HG02759 (cell line): ENCODE results near the gene IMPDH1.

ENCODE experiments used
- ATAC-seq: cut with Tn5 transposase; IDR thresholded peaks from one replicate; pipeline ENCODE4 v1.9.1; 2021; ENCODE audit warnings: mild to moderate bottlenecking, moderate library complexity; ENCODE audit not compliant: unreplicated experiment

IMPDH1 gene

DNA sequence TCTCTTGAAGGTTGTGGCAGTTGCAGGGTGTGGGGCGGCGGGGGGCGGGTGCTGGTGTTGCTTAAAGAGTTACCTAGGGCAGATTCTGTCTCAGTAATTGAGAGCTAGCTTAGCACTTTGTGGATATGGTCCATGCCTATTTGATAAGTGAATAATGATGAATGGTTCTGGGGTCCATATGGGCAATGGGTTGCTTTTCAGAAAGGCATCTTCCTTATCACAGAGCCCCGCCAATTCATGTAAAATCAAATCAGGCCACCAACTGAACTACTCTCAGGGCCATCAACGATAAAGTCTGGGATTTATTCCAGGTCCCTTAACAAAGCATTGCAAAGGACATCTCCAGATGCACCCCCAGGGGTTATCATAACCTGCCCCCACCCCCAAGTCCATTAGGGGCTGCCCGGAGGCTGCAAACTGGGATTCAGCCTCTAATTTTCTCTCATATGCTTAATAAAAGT, 46.5 kb downstream of the IMPDH1 start:
- ATAC-seq = no peak

DNA sequence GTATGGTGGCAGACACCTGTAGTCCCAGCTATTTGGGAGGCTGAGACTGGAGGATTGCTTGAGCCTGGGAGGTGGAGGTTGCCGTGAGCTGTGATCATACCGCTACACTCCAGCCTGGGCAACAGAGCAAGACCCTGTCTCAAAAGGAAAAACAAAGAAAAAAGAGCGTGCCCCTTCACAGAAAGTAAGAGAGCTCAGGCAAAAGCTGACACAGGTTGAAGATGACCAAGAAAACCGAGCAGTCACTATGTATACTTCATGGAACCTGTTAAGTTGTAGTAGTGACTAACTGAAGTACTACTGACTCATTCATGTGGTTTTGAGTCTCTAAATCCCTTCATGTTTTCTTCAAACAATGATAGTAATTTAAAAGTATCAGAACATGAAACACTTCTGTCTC, 47.1 kb downstream of the IMPDH1 start:
- ATAC-seq = no peak

DNA sequence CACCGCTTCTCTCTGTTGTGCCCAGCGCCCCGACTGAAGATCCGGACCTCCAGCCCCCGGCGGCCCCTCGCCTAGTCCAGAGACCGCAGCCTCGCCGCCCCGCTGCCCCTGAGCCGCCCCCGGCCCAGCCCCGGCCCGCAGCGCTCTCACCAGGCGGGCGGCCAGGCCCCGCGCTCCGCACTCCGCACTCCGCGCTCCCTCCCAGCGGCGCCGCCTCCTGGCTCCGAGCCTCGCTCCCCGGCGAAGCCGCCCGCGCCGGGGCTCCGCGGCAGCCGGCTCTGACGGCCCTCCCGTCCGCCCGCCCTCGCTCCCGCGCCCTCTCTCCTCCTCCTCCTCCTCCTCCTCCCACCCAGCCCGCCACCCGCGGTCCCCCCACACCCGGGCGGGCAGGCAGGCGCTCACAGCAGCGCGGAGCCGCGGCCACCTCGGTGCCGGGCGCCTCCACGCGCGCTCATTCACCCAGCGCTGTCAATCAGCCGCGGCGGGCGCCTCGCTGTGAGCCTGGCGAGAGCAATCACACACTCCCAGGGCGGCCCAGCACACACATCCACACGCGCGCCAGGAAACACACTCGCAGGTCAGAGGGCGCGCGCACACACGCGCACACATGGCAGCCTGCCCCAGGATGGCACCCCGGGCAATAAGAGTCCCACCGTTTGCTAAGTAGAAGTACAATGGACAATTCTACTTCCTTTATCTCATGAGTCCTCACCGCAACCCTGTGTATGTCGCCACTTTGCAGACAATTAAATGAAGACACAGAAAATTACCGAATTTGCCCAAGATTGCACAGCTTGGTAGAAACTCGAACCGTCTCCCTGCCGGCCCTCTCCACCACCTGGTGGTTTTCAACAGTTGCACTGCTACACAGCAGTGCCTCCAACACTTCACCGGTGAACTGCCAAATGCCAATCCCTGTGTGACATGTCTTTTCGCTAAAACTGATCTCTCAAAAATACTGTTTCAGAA, 48.1 kb downstream of the IMPDH1 start, which contains the start of gene PRRT4:
TSS of gene PRRT4 (minus strand) at position 280 of the 969 bp plus-strand sequence.
- ATAC-seq = peak; percentile 58

DNA sequence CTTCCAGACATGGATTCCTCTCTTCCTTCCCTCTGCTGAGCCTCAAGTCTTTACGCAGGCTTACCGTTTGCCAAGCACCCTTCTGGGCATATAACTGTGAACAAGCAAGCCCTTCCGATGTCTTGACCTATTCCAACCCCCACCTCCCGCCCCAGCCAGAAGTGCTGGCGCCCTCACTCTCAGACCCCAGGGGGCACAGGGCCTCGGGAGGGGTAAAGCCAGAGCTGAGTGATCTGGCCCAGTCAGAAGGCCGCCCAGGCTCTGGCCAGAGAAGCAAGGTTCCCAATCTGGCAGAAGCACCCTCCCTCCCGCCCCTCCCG, 49.5 kb downstream of the IMPDH1 start:
- ATAC-seq = no peak

DNA sequence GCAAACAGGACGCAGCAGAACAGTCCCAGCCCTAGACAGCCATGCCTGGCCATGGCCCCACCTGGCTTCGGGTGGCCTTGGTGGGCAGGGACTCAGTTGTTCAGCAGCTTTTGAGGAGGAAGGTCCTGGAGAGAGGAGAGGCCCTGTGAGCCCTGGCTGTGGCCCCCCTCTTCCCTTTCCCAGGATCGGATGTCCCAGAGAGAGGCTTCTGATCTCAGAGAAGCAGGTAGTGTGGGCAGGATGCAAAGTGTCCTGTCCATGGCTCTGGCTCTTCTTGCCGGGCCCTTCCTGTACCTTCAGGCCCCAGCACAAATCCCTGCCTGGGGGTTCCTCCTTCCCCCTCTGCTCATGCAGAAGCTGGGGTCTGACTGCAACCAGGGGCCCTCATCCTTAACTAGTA, 49.8 kb downstream of the IMPDH1 start:
- no peak for ATAC-seq

DNA sequence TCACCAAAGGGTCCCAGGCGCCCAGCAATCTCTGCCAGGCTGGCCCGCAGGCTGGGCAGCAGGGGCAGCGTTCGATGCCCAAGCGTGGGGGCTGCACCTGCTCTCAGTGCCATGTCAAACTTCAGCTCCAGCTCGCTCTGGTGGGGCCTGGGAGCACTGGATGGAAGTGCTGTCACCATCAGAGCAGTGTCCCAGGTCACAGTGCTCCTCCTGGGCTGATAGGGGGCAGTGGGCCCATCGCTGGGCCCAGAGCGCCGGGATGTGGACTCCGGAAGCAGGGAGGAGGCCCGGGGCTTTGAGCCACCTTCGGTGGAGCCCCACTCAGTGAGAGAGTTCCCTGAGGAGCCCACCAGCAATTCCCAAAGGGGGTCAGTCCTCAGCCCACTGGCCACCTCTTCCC, 50.4 kb downstream of the IMPDH1 start:
- ATAC-seq = no peak

DNA sequence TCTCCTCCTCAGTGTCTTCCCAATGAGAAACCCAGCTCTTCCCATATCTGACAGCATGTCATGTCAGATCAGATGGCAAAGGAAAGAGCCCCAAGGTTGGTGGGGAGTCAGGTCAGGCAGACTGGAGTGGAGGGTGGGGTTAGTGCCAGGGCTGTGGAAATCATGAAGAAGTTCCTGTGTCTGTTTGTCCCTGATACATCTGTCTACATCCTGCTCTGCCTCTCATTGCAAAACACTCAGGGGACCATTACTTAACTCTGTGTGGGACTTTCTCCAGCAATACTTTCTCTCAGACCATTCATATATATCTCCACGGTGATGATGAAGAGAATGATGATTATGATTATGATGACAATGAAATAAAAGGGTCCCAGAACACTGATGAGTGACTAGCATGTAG, 51.5 kb downstream of the IMPDH1 start:
- ATAC-seq = no peak

DNA sequence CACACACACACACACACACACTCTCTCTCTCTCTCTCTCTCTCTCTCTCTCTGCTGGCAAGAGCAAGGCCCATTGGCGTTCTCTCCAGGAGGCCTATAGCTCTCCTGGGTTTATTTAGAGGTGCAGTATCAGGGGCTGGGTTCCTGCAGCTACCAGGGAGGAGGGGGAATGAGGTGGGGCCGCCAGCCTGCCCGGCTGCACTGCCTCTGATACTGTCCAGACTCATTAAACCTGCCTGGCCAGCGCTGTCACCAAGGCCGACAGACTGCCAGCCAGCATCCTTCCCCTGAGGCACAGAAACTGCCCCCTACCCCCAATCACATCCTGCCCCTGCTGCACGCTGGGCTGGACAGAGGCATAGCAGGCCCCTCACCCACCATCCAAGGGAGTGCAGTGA, 52.6 kb downstream of the IMPDH1 start:
- no peak for ATAC-seq

DNA sequence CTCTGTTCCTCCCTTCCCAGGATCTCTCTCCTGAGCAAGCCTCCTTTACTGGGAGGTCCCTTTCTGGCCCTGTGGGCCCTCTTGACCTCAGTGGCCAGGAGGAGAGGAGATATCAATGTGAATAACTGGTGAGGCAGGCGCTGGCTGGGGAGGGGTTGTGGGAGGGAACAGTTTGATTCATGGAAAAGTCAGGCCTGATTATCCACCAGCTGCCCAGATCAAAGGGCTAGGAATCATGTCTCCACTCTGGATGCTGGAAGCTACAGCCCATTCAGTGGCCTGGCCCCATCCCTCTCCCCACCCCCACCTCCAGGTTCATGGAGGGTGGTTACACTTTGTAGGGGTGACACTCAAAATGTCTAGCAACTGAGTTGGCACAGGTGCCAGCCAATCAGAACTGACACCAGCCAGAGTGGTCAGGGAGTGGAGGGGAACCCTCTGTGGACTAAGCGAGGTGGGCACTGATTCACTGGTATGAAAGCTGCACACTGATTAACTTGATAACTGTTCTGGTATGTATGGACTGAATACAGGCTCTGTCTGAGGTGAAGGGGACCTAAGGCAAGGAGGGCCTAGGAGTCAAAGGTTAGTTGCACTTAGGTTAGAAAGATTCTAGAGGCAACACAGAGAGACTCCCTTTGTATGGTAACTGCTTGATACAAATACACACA, 53.1 kb downstream of the IMPDH1 start:
- ATAC-seq = no peak

DNA sequence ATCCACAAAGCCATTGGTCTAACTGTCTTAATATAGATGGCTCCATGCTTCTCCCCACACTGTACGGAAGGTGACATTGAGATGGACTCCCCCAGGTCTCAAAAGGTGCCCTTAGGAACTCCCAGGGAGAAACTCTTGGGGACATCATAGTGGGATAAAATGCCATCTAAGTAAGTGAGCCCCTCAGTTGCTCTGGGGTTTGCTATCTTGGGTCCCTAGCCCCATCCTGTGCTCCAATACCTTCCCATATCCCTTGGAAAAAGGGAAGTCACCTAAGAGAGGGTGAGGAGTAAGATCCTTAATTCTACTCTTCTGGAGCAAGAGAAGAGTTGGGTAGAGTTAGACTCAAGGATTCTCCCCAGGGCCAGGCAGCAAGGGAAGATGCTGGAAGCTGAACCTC, 56.2 kb downstream of the IMPDH1 start:
- no peak for ATAC-seq

DNA sequence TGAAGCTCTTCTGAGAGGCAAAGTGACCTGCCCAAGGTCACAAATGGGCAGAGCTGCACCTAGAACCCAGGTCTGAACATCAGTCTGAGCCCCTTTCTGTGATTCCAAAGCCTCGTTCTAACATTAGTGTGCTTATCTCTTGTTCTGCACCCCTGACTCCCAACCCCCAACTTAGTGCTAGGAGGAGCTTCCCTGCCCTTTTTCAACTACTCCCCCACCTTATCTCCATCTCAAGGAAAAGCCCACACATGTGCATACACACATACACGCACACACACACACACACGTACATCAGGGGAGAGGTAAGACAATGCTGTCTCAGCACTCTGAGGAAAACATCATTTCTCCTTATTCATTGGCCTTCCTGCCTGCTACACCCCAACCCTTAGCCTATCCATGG, 56.6 kb downstream of the IMPDH1 start:
- no peak for ATAC-seq

DNA sequence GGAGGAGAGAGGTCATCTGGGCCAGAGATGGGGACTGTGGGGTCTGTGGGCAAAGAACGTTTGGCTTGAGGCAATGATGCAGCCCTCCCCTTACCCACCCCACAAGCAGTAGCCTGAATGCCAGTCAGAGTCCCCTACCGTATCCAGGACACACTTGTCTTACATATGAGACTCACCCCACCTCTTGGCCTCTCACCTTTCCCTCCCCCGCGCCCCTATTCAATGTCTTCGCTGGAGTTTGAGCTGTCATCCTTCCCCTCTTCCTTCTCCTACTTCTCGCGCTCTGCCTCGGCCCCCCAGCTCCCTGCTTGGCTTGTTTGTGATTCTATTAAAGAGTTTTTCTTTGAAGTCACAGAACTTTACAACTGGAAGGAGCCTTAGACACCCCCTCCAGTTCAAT, 57.1 kb downstream of the IMPDH1 start:
- ATAC-seq = no peak

DNA sequence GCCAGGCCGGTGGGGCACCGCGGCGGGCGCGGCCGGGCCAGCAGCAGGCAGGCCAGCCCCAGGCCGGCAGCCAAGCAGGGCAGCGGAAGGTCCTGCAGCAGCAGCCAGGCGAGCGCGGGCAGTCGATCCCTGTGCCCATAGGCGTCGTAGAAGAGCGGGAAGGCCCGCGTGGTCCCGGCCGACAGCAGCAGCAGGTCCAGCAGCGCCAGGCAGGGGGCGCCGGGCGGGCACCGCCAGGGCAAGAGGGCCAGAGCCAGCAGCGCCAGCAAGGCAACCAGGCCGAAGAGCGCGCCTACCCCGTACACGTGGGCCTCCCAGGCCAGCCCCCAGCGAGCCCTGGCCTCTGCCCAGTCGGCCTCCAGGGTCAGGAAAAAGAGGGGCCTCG, 57.6 kb downstream of the IMPDH1 start:
- no peak for ATAC-seq

DNA sequence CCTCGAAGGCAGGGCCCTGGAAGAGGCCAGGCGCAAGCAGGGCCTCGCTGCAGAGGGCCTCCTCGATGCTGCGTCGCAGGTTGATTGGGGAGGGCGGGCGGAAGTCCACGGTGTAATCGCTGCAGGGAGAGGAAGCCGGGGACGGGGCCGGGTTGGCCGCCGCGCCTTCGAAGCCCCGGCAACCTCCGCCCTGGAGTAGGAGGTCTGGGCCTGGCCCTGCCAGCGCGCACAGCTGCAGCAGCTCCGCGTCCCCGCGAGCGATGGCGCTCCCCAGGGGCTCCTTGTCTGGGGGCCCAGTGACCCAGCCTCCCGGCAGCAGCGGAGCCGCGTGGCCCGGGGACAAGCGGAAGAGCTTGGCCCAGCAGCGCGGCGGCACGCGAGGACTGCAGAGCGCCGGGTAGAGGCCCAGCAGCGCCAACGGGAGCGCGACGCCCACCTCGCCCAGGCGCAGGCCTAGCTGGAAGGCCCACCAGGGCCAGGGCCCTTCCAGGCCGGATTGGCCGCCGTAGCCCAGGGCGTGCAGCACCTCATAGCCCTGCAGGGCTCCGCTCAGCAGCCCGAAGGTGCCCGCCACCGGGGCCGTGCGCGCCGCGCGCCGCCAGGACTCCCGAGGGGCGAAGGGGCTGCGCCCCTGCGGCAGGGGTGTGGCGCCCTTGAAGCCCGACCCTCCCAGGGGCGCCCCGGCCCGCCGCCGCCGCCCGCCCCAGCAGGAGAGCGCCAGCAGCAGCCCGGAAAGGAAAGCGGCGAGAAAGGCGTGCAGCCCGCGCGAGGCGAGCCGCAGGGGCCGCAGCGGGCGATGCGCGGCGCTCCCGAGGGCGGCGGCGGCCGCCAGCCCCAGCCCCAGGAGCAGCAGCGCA, 58.3 kb downstream of the IMPDH1 start:
- no peak for ATAC-seq

DNA sequence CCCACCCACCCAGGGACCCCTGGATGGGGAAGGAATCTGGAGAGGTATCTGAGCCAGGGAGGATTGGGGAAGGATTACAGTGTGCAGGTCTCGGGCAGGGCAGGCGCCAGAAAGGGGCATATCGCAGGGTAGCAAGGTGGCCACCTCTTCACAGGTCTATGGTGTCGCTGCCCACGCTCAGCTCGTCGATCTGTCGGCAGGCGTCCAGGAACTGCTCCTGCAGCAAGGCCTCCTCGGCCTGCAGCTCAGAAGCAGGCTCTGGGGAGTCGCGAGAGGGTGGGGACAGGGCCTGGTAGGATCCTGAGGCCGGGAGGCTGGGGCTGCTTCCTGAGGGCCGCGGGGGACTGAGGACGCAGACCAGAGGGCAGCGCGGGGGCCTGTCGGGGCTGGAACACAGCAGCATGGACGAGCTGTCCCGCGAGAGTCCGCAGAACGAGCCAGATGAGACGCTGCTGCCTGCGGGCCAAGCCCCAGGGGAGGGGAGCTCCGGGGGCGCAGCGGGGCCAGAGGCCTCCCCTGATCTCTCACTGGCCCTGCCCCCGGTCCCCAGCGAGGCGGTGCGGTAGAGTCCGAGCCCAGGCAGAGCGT, 59.0 kb downstream of the IMPDH1 start:
- no peak for ATAC-seq

DNA sequence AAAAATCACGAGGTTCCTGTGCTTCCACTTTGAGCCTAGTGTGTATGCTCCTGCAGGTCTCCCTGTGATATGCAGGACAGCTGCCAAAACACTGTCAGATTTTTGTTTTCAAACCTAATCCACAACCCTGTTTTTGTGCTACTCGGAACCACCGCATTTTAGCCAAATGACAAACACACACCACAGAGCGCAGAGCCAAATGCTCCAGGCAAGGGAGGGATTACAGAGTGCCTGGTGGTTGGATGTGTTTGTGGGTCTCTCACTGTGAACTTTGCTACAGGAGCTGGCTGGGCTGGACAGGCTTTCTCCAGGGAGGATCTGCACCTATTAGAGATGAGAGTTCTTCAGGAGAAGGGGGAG, 60.3 kb downstream of the IMPDH1 start:
- no peak for ATAC-seq

DNA sequence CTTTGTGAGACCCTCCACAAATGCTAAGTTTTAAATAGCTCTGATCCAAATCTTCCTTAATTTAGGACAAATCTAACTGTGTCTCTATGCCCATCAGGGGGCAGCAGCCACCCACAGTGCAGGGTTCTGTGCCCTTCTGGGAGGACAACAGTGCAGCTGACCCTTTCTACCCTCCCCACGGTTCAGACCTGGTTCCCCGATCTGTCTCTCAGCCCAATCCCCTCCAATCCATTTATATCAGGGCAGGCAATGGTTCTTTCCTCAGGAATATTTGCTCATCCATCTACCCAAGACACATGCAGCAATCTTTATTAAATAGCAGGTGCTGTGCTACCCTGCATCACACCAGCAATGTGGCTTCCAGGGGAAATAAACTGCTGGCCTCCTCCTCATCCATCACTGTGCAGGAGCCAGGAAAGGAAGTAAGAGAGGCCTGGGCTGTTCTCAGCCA, 62.1 kb downstream of the IMPDH1 start:
- ATAC-seq = no peak

DNA sequence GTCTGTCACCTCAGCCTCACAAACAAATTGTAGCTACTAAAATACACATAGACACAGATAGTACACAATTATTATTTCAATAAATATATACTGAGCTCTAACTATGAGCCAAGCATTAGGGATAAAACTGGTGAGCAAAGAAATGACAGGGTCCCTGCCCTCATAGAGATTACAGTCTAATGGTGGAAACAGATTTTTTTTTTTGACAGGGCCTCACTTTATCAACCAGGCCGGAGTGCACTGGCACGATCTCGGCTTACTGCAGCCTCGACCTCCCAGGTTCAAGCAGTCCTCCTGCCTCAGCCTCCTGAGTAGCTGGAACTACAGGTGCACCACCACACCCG, 65.4 kb downstream of the IMPDH1 start:
- no peak for ATAC-seq

DNA sequence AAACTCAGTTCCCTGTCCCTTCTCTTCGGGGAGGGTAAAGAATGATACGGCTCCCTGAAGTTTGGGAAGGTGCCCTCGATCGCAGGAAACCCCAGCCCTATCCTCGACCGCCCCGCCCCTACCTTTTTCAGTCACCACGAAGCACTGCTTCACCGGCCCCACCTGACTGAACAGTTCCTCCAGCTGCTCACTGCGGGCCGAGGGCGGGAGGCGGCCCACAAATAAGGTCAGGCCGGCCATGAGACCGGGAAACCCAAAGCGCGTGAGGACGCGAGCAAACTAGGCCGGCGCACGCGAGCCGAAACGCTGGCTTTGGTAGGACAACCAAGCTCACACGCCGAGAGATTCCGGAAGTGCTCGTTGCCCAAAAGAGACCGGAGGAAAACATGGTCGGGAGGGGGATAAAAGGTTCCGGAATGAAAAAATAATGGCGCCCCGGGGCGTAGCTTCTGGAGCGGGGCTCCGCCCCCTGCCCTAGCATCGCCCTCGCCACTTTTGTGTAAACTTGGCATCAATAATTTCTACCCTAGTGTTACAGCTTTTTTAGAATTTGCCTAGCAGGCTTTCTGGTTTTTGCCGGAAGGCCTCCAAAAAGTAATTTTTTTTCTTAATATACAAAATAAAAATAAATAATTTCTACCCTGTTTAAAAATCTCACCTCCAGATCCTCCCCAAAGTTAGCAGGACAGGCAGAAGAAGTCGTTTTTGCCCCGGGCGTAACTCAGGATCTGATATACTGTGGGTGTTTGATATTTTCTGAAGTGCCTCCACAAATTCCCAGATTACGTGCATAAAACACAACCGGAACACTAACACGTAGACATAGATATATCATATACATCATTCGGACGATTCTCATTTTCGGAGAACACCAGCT, 66.0 kb downstream of the IMPDH1 start, which contains the start of gene RBM28:
TSS of gene RBM28 (minus strand) at position 355 of the 877 bp plus-strand sequence. CDS start at position 240, 115 bp downstream.
- ATAC-seq = peak; percentile 96
